BLaER1 treated with 17β-estradiol and CSF1 and Interleukin-3, amounts not matched to agents 10 nM and 100 nM (cell line): ENCODE measurements around the gene ZNF716.

Experiments used
- H3K27ac ChIP-seq, 11 experiments: shearing (Covaris generic); formaldehyde crosslinking; 2 replicates each; pipeline ENCODE4 v1.8.1; 2022
- H3K27me3 ChIP-seq, 11 experiments: shearing (Covaris generic); formaldehyde crosslinking; 2 replicates each; pipeline ENCODE4 v1.8.1; 2022
- H3K36me3 ChIP-seq, 11 experiments: shearing (Covaris generic); formaldehyde crosslinking; 2 replicates each; pipeline ENCODE4 v1.8.1; 2022
- H3K4me1 ChIP-seq, 10 experiments: shearing (Covaris generic); formaldehyde crosslinking; 2 replicates each; pipeline ENCODE4 v1.8.1; 2022
- H3K4me2 ChIP-seq, 11 experiments: shearing (Covaris generic); formaldehyde crosslinking; 2 replicates each; pipeline ENCODE4 v1.8.1; 2022
- H3K4me3 ChIP-seq, 10 experiments: shearing (Covaris generic); formaldehyde crosslinking; 2 replicates each; pipeline ENCODE4 v1.8.1; 2022
- H3K9ac ChIP-seq, 11 experiments: shearing (Covaris generic); formaldehyde crosslinking; 2 replicates each; pipeline ENCODE4 v1.8.1; 2022
- H3K9me3 ChIP-seq, 11 experiments: shearing (Covaris generic); formaldehyde crosslinking; replicated peaks in 1 of 11; 2 replicates each; pipeline ENCODE4 v1.8.1; 2022
- H4K20me1 ChIP-seq, 11 experiments: shearing (Covaris generic); formaldehyde crosslinking; 2 replicates each; pipeline ENCODE4 v1.8.1; 2022
- Cebpa-rat ChIP-seq, 11 experiments: shearing (Covaris generic); IDR thresholded peaks; 2 replicates each; pipeline ENCODE4 v1.8.1; 2022

Gene ZNF716

GRCh38 chr7:57413529-57414398 is 36.2 kb upstream of the ZNF716 start:
- H3K27ac ChIP-seq: no peak overlapping the region
- H3K4me1 ChIP-seq: peaks cover 0 to 6% (median 0%) of the 10 kb centered on the region in 10 experiments; a peak in 1 of 20 replicates
- no peaks in the 10 kb centered on the region for H3K36me3 ChIP-seq
- H3K27me3 ChIP-seq: no peaks in the 10 kb centered on the region
- no peak overlapping the region for H3K4me3 ChIP-seq
- peaks cover 0 to 28% (median 16%) of the 10 kb centered on the region in 11 experiments; a peak in 15 of 22 replicates for H3K9me3 ChIP-seq
- H4K20me1 ChIP-seq: no peaks in the 10 kb centered on the region
- H3K9ac ChIP-seq: no peak overlapping the region
- H3K4me2 ChIP-seq: no peak overlapping the region
- TF ChIP-seq Cebpa-rat (IDR thresholded peaks at IDR 0.05): no peak

- Histone ChIP-seq H3K27ac (no peak overlapping the region), H4K20me1 (no peaks in the 10 kb centered on the region), H3K4me2 (no peak overlapping the region), H3K27me3 (no peaks in the 10 kb centered on the region), H3K36me3 (no peaks in the 10 kb centered on the region), H3K4me1 (peaks cover 0 to 6% (median 0%) of the 10 kb centered on the region in 10 experiments; a peak in 1 of 20 replicates), H3K4me3 (no peak overlapping the region), H3K9ac (no peak overlapping the region), H3K9me3 (peaks cover 0 to 25% (median 14%) of the 10 kb centered on the region in 11 experiments; a peak in 15 of 22 replicates)
- TF ChIP-seq Cebpa-rat (IDR thresholded peaks at IDR 0.05): no peak
Observed at GRCh38 chr7:57414415-57414814, 35.6 kb upstream of the ZNF716 start.

GRCh38 chr7:57414852-57415251 is 35.1 kb upstream of the ZNF716 start:
- H3K36me3 ChIP-seq: no peaks in the 10 kb centered on the region
- no peak overlapping the region for H3K9ac ChIP-seq
- TF ChIP-seq Cebpa-rat (IDR thresholded peaks at IDR 0.05): no peak
- H4K20me1 ChIP-seq: no peaks in the 10 kb centered on the region
- H3K27me3 ChIP-seq: no peaks in the 10 kb centered on the region
- H3K4me1 ChIP-seq: peaks cover 0 to 6% (median 0%) of the 10 kb centered on the region in 10 experiments; a peak in 1 of 20 replicates
- H3K4me3 ChIP-seq: no peak overlapping the region
- H3K27ac ChIP-seq: no peak overlapping the region
- H3K9me3 ChIP-seq: peaks cover 0 to 25% (median 13%) of the 10 kb centered on the region in 11 experiments; a peak in 14 of 22 replicates
- H3K4me2 ChIP-seq: no peak overlapping the region

- Histone ChIP-seq H3K9ac (no peak overlapping the region), H3K36me3 (no peaks in the 10 kb centered on the region)
- no peak for TF ChIP-seq Cebpa-rat (IDR thresholded peaks at IDR 0.05)
Observed at GRCh38 chr7:57415326-57415725, 34.7 kb upstream of the ZNF716 start.

GRCh38 chr7:57415730-57416129 is 34.2 kb upstream of the ZNF716 start:
- TF ChIP-seq Cebpa-rat (IDR thresholded peaks at IDR 0.05): no peak
- Histone ChIP-seq H3K4me3 (no peak overlapping the region), H3K9ac (no peak overlapping the region), H3K27me3 (no peaks in the 10 kb centered on the region), H4K20me1 (no peaks in the 10 kb centered on the region), H3K36me3 (no peaks in the 10 kb centered on the region), H3K9me3 (peaks cover 0 to 25% (median 13%) of the 10 kb centered on the region in 11 experiments; a peak in 14 of 22 replicates), H3K4me1 (peaks cover 0 to 6% (median 0%) of the 10 kb centered on the region in 10 experiments; a peak in 1 of 20 replicates), H3K4me2 (no peak overlapping the region), H3K27ac (no peak overlapping the region)

More at GRCh38 chr7:57415326-57415725, 34.7 kb upstream of the ZNF716 start:
- H3K4me1 ChIP-seq: peaks cover 0 to 6% (median 0%) of the 10 kb centered on the region in 10 experiments; a peak in 1 of 20 replicates
- H3K9me3 ChIP-seq: peaks cover 0 to 25% (median 13%) of the 10 kb centered on the region in 11 experiments; a peak in 14 of 22 replicates
- H4K20me1 ChIP-seq: no peaks in the 10 kb centered on the region
- no peak overlapping the region for H3K27ac ChIP-seq
- H3K4me3 ChIP-seq: no peak overlapping the region
- no peaks in the 10 kb centered on the region for H3K27me3 ChIP-seq
- H3K4me2 ChIP-seq: no peak overlapping the region

GRCh38 chr7:57416601-57417358 is 33.2 kb upstream of the ZNF716 start:
- no peaks in the 10 kb centered on the region for H4K20me1 ChIP-seq
- TF ChIP-seq Cebpa-rat (IDR thresholded peaks at IDR 0.05): no peak
- H3K27ac ChIP-seq: no peak overlapping the region
- H3K27me3 ChIP-seq: no peaks in the 10 kb centered on the region
- no peak overlapping the region for H3K4me2 ChIP-seq
- H3K9me3 ChIP-seq: peaks cover 0 to 25% (median 13%) of the 10 kb centered on the region in 11 experiments; a peak in 13 of 22 replicates
- no peaks in the 10 kb centered on the region for H3K36me3 ChIP-seq
- H3K4me3 ChIP-seq: no peak overlapping the region
- no peak overlapping the region for H3K9ac ChIP-seq
- H3K4me1 ChIP-seq: peaks cover 0 to 6% (median 0%) of the 10 kb centered on the region in 10 experiments; a peak in 1 of 20 replicates

- no peaks in the 10 kb centered on the region for H4K20me1 ChIP-seq
- peaks cover 0 to 6% (median 0%) of the 10 kb centered on the region in 10 experiments; a peak in 1 of 20 replicates for H3K4me1 ChIP-seq
- no peak overlapping the region for H3K9ac ChIP-seq
- H3K27ac ChIP-seq: no peak overlapping the region
- H3K4me3 ChIP-seq: no peak overlapping the region
- H3K27me3 ChIP-seq: no peaks in the 10 kb centered on the region
- H3K9me3 ChIP-seq: peaks cover 0 to 22% (median 7%) of the 10 kb centered on the region in 11 experiments; a peak in 14 of 22 replicates
- no peak for TF ChIP-seq Cebpa-rat (IDR thresholded peaks at IDR 0.05)
- H3K4me2 ChIP-seq: no peak overlapping the region
- H3K36me3 ChIP-seq: no peaks in the 10 kb centered on the region
Observed at GRCh38 chr7:57417736-57418135, 32.2 kb upstream of the ZNF716 start.

- TF ChIP-seq Cebpa-rat (IDR thresholded peaks at IDR 0.05): no peak
- Histone ChIP-seq H3K4me3 (no peak overlapping the region), H3K27ac (no peak overlapping the region), H3K36me3 (no peaks in the 10 kb centered on the region), H3K27me3 (no peaks in the 10 kb centered on the region), H3K4me1 (no peaks in the 10 kb centered on the region), H4K20me1 (no peaks in the 10 kb centered on the region), H3K9ac (no peak overlapping the region), H3K4me2 (no peak overlapping the region), H3K9me3 (peaks cover 27 to 44% (median 39%) of the 10 kb centered on the region in 11 experiments)
Observed at GRCh38 chr7:57423768-57424167, 26.2 kb upstream of the ZNF716 start.
